Endodermal cell (in vitro differentiated cells): Measurements from ENCODE around the gene MAPK1. TPM values are rescaled to one million over a fixed set of nuclear protein-coding genes. Genes with fewer than 3 reads are reported as not detected.

Experiments
- DNase-seq: peaks from one replicate; pipeline ENCODE4 v3.0.0-alpha.2; 2017
- H3K27ac ChIP-seq: 2 replicates; pipeline ENCODE4 v1.5.1; 2013; ENCODE audit warnings: mild to moderate bottlenecking, low read depth, low read length, moderate library complexity
- H3K27me3 ChIP-seq: 2 replicates; pipeline ENCODE4 v1.6.1; 2013; ENCODE audit warnings: mild to moderate bottlenecking, low read length, moderate library complexity; ENCODE audit not compliant: insufficient read depth, control insufficient read depth, poor library complexity, severe bottlenecking
- H3K36me3 ChIP-seq: 2 replicates; pipeline ENCODE4 v1.7.0; 2013; ENCODE audit warnings: mild to moderate bottlenecking, low read length, moderate library complexity; ENCODE audit not compliant: control insufficient read depth, insufficient read depth
- H3K4me1 ChIP-seq: one replicate; pipeline ENCODE4 v1.7.0; 2013; ENCODE audit warnings: low read length; ENCODE audit not compliant: control insufficient read depth, insufficient read depth
- H3K4me3 ChIP-seq: 2 replicates; pipeline ENCODE4 v1.5.1; 2013; ENCODE audit warnings: mild to moderate bottlenecking, low read length, moderate library complexity
- H3K9ac ChIP-seq: 2 replicates; pipeline ENCODE4 v1.6.1; 2013; ENCODE audit warnings: mild to moderate bottlenecking, low read length, moderate library complexity; ENCODE audit not compliant: poor library complexity, severe bottlenecking; ENCODE audit errors: extremely low read depth
- H3K9me3 ChIP-seq: 2 replicates; pipeline ENCODE4 v1.6.1; 2013; ENCODE audit warnings: mild to moderate bottlenecking, low read length, moderate library complexity; ENCODE audit not compliant: control insufficient read depth
- H3K27ac Mint-ChIP-seq: 2 replicates; pipeline ENCODE4 v1.8.0; 2020; ENCODE audit warnings: mixed read lengths
- H3K27me3 Mint-ChIP-seq: 2 replicates; pipeline ENCODE4 v1.8.0; 2021; ENCODE audit warnings: mild to moderate bottlenecking, mixed read lengths; ENCODE audit not compliant: insufficient read depth
- H3K36me3 Mint-ChIP-seq: 2 replicates; pipeline ENCODE4 v1.8.0; 2020; ENCODE audit warnings: low read depth, mixed read lengths
- H3K4me1 Mint-ChIP-seq: 2 replicates; pipeline ENCODE4 v1.8.0; 2020; ENCODE audit warnings: mixed read lengths
- H3K4me3 Mint-ChIP-seq: 2 replicates; pipeline ENCODE4 v1.8.0; 2020; ENCODE audit warnings: mild to moderate bottlenecking, moderate library complexity, mixed read lengths
- H3K9me3 Mint-ChIP-seq: 2 replicates; pipeline ENCODE4 v1.8.0; 2020; ENCODE audit warnings: mild to moderate bottlenecking, mixed read lengths
- CTCF ChIP-seq: fragments of 200-600 bp; sonication (generic); conservative IDR thresholded peaks from 2 replicates; pipeline ENCODE4 v1.5.0; 2021; ENCODE audit warnings: antibody characterized with exemption, mild to moderate bottlenecking
- WGBS, 2 experiments: methylation state at CpG; one replicate each; pipeline versions ENCODE4 v1.1.5 to v1.1.7; 2013; ENCODE audit warnings: missing lambda C conversion rate in 2 of 2, mixed read lengths in 1 of 2; ENCODE audit not compliant: insufficient coverage in 1 of 2, insufficient read length in 1 of 2; 5-methylcytosine and 5-hydroxymethylcytosine counted together
- total RNA-seq, 2 donors: library from RNA; stranded (reverse); fragmentation: NEBNext Ultra II Directional in 1 of 2; extraction: Animal tissue kit (Norgen Biotek cat#: 25700) in 1 of 2; gene quantifications; 2 replicates in 1 of 2; 3 replicates in 1 of 2; pipeline ENCODE4 v1.2.1, GENCODE V29; 2021

Gene MAPK1
- total RNA-seq, 2 donors from 2014 or later, result 76.8 to 78.6 TPM

GRCh38 chr22:21800552-21801303, 66.7 kb downstream of the MAPK1 start:
- no peak overlapping the region for H3K9ac ChIP-seq
- H3K27me3 Mint-ChIP-seq, result no peaks in the 10 kb centered on the region
- DNase-seq, result no peak
- 92 to 98% methylated on average over 9 of the region's 9 CpGs for WGBS, 2 experiments
- H3K27ac Mint-ChIP-seq, result no peak overlapping the region
- H3K9me3 Mint-ChIP-seq, result no peaks in the 10 kb centered on the region
- no peaks in the 10 kb centered on the region for H3K9me3 ChIP-seq
- H3K4me1 Mint-ChIP-seq, result no peaks in the 10 kb centered on the region
- no peaks in the 10 kb centered on the region for H3K4me1 ChIP-seq
- no peak overlapping the region for H3K4me3 ChIP-seq
- no peak overlapping the region for H3K4me3 Mint-ChIP-seq
- TF ChIP-seq CTCF, result no peak
- H3K36me3 ChIP-seq, result peaks cover 89% of the 10 kb centered on the region
- peaks cover 80% of the 10 kb centered on the region for H3K36me3 Mint-ChIP-seq
- no peaks in the 10 kb centered on the region for H3K27me3 ChIP-seq
- no peak overlapping the region for H3K27ac ChIP-seq

GRCh38 chr22:21797444-21798221, 69.8 kb downstream of the MAPK1 start:
- 95 to 100% methylated on average over 3 to 5 of the region's 5 CpGs for WGBS, 2 experiments
- Mint-ChIP-seq H3K27ac (no peak overlapping the region), H3K4me1 (no peaks in the 10 kb centered on the region), H3K9me3 (no peaks in the 10 kb centered on the region), H3K4me3 (no peak overlapping the region), H3K27me3 (no peaks in the 10 kb centered on the region), H3K36me3 (peaks cover 56% of the 10 kb centered on the region)
- no peak for DNase-seq
- Histone ChIP-seq H3K9me3 (no peaks in the 10 kb centered on the region), H3K36me3 (peaks cover 68% of the 10 kb centered on the region), H3K4me3 (no peak overlapping the region), H3K4me1 (no peaks in the 10 kb centered on the region), H3K27ac (no peak overlapping the region), H3K9ac (no peak overlapping the region), H3K27me3 (no peaks in the 10 kb centered on the region)
- no peak for TF ChIP-seq CTCF

- H3K36me3 ChIP-seq, result peaks cover 64% of the 10 kb centered on the region
- Mint-ChIP-seq H3K36me3 (peaks cover 52% of the 10 kb centered on the region), H3K27ac (no peak overlapping the region), H3K9me3 (no peaks in the 10 kb centered on the region), H3K4me1 (no peaks in the 10 kb centered on the region), H3K4me3 (no peak overlapping the region), H3K27me3 (no peaks in the 10 kb centered on the region)
- no peak overlapping the region for H3K27ac ChIP-seq
- no peak overlapping the region for H3K4me3 ChIP-seq
- H3K4me1 ChIP-seq, result no peaks in the 10 kb centered on the region
- WGBS, 2 experiments, result 81 to 87% methylated on average over 3 to 4 of the region's 5 CpGs
- TF ChIP-seq CTCF, result no peak
- no peak overlapping the region for H3K9ac ChIP-seq
- no peaks in the 10 kb centered on the region for H3K27me3 ChIP-seq
- H3K9me3 ChIP-seq, result no peaks in the 10 kb centered on the region
- DNase-seq, result no peak
Observed at GRCh38 chr22:21796863-21797262, 70.6 kb downstream of the MAPK1 start.
